ENCODE results near the gene CCDC3. TPM values are rescaled to one million over a fixed set of nuclear protein-coding genes. Genes with fewer than 3 reads are reported as not detected.

Gene CCDC3
- total RNA-seq, 1 donor from 2014 or later: 5.3 TPM

DNA sequence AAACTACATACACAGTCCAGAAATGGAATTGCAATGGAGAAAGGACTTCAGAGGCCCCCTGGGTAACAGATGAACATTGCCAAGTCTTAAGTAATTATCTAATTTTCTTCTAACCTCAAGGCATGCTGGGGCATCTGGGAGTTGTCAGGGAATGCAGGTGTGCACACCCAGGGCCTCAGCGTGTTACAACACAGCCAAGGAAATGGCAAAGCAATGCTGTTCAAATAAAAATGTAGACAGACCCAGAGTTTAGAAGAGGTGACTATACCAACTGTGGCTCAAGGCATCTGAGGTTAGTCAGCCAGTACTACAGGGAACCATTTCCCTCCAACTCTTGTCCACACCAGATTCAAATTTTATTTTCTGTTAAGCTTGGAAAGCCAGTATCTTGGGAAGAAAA lies 73.6 kb downstream of the CCDC3 start:
- DNase-seq (ENCODE audit: low spot score) (no peak), ATAC-seq (no peak)

DNA sequence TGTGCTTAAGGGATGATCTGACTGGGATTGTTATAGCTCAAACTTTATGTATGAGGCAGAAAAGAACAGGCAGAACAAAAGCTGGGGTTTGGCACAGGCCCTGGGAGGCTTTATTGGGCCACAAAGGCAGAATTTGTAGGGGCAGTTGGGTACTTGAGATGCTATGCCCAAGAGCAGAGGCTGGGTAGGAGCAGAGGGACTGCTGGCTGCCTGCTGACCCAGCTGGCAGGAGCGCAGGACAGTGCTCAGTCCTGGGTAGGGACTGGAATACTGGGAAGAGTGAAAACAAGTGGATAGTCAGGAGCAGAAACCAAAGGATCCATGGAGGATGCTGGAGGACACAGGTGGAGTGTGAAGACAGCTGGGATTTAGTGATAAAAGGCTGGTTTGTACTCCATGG lies 75.7 kb downstream of the CCDC3 start:
- ATAC-seq: no peak
- no peak for DNase-seq (ENCODE audit: low spot score)

DNA sequence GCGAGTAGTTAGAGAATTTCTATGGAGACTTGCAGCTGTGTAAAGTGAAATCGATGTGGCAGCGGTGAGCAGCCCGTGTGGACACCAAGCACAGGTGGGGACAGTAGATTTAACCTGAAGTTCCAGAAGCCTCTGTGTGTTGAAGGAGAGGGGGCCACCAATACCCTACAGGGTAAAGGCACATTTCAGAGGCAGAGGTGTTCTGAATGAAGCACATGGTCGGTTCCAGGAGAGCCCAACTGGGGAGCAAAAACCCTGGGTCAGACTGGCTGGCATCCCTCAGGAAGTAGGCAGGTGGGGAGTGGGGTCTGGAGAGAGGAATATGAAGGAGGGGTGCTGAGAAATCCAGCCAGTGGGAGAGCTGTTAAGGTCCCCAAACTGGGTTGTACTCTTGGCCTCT lies 76.6 kb downstream of the CCDC3 start:
- ATAC-seq (no peak), DNase-seq (ENCODE audit: low spot score) (no peak)

DNA sequence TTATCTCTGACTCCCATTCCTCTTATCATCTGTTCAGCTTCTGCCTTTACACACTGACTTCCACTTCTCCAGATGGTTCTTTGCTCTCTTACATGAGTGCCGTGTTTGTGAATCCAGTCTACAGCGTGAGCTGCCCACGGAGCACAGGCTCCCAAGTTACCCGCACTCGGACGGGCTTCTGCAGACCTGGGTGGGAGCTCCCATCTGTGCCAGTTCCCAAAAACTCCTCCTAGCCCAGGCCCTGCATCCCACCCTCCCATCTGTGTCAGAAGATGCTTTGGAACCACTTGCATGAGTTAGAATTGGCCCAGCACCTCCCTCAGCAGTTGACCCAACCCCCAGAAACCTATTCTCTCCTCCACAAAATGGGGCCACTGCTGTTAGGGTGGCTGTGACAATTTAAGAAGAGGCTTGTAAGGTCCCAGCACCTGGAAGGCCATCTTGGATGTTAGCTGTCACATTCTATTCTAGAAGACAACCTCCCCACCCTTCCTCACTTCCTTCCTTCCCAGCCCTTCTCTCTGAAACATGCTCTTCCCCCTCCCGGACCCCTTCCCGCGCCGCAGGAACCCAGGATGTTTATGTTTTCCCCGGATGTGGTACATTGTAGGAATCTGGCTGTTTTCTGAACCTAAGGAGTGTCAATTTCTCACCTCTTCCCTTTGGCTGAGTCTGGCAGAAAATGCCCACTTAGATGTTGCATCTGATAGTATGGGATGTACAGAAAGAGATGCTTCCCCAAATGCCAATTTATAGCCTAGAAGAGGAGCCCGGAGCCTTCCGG lies 79.2 kb downstream of the CCDC3 start:
- no peak for DNase-seq (ENCODE audit: low spot score)
- no peak for ATAC-seq

DNA sequence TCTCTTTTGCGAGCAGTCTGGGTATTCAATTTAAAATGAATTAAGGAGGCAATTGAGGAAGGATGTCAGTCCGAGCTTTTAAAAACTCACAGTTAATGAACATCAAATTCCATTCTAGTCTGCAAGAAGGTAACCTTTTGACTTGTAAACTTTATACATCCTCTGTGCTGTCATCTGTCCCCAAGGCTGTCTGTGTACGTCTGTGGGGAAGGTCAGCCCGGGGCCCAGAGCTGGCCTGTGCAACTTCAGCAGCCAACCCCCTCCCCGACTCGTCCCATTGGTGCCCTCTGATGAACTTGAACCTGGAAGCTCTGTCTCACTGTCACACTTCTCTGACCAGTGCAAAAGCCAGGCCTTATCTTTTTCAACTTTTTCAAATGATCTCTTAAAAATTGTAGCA lies 80.3 kb downstream of the CCDC3 start:
- no peak for DNase-seq (ENCODE audit: low spot score)

DNA sequence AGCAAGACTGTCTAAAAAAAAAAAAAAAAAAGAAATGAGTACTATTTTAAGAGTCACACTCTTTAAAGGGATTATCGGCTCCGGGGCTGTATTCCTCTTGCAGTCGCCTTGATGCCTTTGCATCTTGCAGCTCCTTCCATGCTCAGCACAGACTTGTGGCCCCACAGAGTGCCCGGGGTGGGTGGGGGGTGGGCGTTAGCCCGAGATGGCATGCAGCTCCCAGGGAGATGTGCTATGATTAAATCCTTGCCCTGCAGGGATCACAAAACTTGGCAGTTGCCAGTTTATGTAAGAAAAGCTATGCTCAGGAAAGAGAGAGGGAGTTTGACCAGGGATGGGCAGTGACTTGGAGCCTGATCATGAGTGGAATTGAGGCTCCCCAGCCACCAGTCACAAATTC lies 81.9 kb downstream of the CCDC3 start:
- no peak for DNase-seq (ENCODE audit: low spot score)
- no peak for ATAC-seq

More for the DNA sequence above, 80.3 kb downstream of the CCDC3 start:
- ATAC-seq: peak; percentile 57

DNA sequence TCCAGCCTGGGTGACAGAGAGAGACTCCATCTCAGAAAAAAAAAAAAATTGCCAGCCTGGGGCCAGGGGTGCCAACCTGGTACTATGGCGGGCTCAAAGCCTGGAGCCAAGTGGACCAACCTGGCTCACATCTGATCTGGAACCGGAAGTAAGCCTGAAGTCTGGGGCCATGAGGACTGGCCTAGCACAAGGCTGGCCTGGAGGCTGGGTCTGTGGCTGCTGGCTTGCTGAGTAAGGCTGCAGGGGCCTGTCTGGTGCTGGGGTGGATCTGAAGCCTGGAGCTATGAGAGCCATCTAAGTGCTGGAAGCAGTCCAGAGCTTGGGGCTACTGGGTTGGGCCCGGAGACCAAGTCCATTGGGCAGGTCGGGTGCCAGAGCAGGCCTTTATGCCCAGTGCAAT lies 84.9 kb downstream of the CCDC3 start:
- ATAC-seq (no peak), DNase-seq (ENCODE audit: low spot score) (no peak)

DNA sequence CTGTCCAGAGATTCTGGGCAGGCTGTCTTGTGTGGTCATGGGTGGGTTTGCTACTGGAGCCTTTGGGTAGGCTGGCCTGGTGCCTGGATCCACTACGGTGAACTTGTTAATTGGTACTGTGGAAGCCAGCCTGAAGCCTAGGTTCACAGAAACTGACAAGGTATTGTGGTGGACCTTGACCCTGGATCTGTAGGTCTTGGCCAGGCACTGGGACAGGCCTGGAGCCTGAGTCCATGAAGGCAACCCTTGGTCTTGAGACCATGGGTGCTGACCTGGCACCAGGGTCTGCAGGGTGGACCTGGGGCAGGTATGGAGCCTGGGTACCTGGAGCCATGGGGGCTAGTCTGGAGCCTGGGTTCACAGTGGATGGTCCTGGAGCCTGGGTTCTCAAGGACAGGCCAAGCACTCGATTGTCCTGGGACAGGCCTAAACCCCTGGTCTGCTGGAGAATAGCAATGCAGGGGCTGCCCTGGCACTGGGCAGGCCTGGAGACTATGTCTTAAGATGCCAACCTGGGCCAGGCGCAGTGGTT lies 85.8 kb downstream of the CCDC3 start:
- ATAC-seq: peak; percentile 68

DNA sequence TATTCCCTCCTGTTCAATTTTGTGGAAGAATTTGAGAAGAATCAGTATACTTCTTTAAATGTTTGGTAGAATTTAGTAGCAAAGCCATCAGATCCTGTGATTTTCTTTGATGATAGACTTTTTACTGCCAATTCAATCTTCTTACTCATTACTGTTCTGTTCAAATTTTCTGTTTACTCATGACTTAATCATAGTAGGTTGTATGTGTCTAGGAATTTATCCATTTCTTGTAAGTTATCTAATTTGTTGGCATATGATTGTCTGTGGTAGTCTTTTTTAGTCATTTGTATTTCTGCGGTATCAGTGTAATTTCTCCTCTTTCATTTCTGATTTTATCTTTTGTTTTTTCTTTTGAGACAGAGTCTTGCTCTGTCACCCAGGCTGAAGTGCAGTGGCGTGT lies 87.4 kb downstream of the CCDC3 start:
- ATAC-seq (no peak), DNase-seq (ENCODE audit: low spot score) (no peak)

More for the DNA sequence above, 85.8 kb downstream of the CCDC3 start:
- no peak for DNase-seq (ENCODE audit: low spot score)

DNA sequence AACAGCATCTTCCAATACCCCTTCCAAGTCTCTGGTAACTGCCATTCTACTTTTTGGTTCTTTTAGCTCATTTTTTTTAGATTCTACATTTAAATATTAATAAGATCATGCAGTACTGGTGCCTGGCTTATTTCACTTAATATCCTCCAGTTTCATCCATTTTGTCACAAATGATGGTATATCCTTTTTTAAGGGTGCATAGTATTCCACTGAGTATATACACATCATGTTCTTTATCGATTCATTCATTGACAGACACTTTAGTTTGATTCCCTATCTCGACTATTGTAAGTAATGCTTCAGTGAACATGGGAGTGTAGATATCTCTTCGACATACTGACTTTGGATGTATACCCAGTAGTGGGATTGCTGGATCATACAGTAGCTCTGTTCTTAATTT lies 89.7 kb downstream of the CCDC3 start:
- ATAC-seq (no peak), DNase-seq (ENCODE audit: low spot score) (no peak)

DNA sequence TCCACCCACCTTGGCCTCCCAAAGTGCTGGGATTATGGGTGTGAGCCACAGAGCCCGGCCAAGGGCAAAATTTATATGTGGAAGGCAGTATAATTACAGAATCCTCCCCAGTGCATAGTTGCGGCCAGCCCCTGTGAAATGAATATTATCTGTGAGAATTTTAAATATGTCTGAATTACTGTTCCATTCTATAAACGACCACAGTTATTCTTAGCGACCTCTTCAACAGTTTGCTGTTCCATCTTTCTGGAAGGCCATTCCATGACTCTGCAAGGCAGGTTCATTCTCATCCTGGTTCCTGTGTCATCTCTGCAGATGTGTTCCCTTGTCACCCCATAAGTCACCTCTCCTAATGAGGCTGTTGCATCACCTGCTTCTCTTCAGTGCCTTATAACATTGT lies 90.7 kb downstream of the CCDC3 start:
- ATAC-seq: no peak
- no peak for DNase-seq (ENCODE audit: low spot score)

DNA sequence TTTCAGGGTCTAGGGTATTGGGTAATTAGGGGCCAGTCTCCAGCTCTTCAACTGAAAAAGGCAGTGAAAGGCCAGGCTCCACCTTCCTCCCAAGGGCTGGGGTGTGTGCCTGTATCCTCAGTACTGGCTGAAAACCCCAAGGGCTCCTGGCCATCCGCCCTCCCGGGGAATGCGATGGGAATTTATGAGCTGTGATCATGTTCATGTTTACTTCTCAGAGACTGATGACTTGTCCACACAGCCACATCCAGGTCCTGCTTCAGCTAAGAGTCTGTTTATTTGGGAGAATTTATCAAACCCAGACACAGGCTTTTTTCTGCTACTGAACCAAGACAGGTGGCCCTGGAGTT lies 91.7 kb downstream of the CCDC3 start:
- ATAC-seq: no peak
- peak; percentile 34 for DNase-seq (ENCODE audit: low spot score)

DNA sequence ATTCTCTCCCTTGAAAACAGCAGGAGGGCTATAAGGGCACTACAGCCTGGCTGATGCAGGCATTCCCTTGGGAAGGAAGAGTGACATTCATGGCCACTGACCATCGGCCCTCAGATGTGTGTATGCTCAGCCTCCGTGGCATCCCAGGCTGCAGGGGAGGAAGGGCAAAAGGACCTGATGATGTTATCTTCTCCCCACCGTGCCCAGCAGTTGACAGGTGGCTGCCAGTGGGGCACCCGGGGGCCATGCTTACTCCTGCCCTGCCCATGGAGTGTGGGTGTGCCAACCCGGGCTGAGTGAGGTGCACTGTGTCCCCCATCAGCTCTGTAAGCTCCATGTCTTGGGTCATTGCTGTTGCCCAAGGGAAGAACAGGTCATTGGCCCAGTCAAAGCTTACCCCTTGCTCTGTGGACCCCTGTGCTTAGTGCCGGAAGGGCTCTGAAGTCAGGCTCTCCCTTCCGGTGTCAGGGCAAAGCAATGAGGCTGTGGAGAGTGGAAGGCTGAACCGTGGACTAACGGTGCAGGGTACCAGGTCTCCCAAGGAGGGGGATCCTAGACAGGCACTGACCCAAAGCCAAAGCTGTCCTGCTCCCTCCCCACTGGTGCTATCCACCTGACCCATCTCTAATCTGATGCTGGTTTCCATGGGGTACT lies 92.2 kb downstream of the CCDC3 start:
- DNase-seq (ENCODE audit: low spot score) (peak; percentile 33), ATAC-seq (no peak)

DNA sequence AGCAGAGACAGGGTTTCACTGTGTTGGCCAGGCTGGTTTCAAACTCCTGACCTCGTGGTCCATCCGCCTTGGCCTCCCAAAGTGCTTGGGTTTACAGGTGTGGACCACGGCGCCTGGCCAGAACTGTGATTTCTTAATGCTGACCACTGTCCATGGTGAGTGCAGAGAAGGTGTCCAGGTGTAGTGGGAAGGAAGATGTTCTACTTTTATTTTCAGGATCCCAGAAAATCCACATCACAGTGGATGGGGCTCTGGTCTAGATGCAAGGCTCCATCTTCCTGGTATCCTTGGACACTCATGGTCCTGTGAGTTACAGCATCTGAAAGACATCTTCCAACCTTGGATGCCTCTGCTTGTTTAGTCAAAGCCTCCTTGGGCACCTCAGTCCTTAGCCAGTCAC lies 92.7 kb downstream of the CCDC3 start:
- ATAC-seq (no peak), DNase-seq (ENCODE audit: low spot score) (no peak)

DNA sequence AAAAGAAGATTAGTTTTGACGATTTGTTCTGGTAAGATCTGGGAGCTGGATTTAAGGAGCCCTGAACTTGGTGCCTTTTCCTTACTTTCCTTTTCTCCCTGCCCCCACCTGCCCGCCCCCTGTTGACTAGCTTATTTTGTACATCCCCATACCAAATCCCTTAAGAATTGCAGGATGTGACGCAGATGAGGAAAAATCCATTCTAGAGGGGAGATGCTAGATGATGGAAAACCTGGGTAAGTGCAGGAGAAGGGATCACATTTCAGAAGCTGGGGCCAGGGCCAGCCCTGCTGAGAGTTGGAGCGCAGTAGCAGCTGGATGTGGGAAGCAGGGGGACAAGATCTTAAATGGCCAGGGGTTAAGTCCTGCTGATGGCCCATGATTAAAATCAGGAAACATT lies 93.9 kb downstream of the CCDC3 start:
- DNase-seq (ENCODE audit: low spot score) (no peak), ATAC-seq (no peak)

DNA sequence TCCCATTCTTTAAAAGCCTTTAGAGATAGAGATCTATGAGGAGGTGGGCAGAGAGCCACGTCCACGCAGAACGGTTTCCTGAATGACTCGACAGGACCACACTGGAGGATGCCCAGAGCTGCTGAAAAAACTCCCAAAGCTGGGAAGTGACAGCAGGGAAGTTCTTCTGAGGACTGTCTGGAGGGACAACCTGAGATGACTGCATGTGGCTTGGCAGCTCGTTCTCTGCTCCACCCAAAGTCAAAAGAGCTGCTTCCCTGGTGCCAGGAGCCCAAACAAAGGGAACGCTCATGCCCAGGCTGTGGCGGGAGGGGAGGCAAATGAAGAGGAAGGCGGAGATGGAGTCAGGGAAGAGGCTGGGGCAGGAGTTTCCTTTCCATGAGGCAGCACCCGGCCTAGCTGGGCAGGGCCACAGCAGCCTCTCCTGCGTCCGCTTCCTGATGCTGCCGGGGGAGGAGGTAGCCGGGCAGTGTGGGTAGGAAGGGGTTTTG lies 95.4 kb downstream of the CCDC3 start:
- DNase-seq (ENCODE audit: low spot score) (peak; percentile 19), ATAC-seq (no peak)

DNA sequence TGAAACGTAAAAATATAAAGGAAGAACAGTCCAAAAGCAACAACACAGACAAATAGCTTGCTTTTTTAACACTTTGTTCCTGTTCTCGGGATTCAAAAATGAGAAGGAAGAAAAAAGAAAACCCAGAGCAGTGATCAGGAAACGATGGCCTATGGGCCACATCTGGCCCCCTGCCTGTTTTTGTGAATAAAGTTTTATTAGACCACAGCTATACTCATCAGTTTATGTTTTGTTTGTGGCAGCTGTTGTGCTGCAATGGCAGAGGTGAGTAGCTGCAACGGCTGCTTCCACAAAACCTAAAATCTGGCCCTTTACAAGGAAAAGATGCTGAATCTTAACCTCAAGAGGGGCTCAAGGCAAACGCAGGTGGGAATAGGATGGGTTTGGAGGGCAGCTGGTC lies 96.4 kb downstream of the CCDC3 start:
- DNase-seq (ENCODE audit: low spot score) (no peak), ATAC-seq (no peak)

DNA sequence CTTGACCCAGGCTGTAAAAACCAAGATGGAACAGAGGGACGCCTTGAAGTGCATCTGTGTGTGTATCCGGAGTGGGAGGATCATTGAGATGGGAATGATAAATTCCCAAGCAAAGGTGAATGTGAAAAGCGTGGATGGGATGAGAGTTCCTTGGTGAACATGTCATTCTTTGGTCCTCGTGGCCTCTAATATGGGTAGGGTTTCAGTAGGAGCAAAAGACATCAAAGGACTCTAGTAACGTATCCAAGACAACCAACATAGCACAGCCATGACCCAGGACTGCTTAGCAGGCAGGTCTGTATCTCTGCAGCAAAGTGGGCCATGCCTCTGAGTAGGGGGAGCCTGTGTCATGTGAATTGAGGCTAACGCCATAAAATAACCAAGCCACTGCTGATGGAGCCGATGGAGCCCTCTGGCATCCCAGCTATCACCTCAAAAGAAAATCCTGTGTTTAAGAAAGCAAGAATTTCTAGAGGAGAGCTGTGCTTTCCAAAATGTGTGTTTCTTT lies 98.6 kb downstream of the CCDC3 start:
- DNase-seq (ENCODE audit: low spot score): no peak

DNA sequence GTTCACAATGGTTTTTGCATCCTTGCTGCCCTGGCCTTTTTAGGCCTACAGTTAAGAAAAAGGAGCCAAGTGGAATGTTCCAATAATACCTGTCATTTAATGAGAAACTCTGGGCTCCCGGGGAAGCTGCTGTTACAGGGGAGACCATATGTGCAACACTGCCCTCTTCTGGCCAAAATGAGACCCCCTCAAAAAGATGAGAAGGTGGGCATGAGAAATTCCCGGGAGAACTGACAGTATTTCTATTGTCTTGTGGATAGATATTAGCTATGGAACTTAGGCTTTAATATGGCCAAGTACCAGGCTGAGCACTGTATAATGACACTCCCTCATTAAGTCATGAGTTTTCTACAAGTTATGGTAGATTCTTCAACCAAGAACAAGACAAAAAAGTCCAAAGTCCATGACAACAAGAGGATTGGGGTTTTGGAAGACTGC lies 99.4 kb downstream of the CCDC3 start:
- ATAC-seq: peak; percentile 85
- peak; percentile 52 for DNase-seq (ENCODE audit: low spot score)

More for the DNA sequence above, 98.6 kb downstream of the CCDC3 start:
- no peak for ATAC-seq

DNA sequence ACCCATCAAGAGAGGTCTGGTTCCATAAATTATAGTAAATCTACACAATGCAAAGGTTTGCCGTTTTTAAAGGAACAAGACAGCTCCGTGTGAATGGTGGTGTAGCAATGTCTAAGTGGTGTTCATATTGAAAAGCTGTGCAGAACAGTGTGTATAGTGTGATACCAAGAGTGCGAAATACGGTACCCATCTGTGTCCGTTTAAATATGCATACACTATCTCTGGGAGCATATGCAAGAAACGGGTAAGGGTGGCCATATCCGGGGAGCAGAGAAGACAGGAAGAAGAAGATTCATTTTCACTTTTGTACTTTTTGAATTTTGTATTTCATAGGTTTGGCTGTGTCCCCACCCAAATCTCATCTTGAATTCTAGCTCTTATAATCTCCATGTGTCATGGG lies 102.0 kb downstream of the CCDC3 start:
- ATAC-seq: no peak

DNA sequence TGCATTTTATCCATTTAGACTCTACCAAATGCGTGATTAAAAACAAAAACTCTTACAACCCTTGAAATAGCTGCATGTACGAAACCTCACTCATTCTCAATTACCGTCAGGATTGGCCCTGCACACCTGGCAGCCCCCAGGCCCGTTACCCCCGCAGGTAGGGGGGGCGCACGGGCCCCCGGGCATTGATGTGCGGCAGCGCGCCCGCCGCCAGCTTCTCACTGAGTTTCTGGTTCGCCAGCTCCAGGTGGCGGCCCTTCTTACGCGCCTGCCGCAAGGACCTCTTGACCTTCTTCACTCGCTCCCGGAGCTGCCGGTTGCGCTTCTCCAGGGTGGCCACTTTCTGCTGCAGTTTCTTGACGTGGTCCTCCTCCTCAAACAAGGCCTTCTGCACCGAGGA lies 103.2 kb downstream of the CCDC3 start:
- ATAC-seq (no peak), DNase-seq (ENCODE audit: low spot score) (no peak)

More for the DNA sequence above, 102.0 kb downstream of the CCDC3 start:
- no peak for DNase-seq (ENCODE audit: low spot score)

DNA sequence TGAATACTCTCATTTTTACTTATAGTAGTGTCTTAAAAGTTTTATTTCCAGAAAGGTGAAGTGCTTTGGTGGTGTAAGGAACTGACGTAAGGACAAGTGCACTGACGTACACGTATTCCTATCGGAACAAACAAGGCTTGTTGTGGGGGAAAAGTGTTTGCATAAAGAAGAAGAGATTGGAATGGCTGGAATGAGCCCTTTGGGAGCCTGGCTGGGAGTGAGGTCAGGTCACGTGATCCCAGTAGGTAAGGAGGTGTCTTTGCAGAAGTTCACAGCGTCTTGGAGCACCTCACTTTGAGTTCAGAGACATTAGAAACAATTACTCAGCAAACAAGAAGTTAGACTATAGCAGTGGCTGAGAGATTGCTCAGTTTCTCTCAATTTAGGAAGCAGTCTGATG lies 104.2 kb downstream of the CCDC3 start:
- no peak for DNase-seq (ENCODE audit: low spot score)
- ATAC-seq: no peak

Measured in left lobe of liver (tissue), 2 donors.